Measurements from ENCODE around the gene FBXL17. TPM values are rescaled to one million over a fixed set of nuclear protein-coding genes. Genes with fewer than 3 reads are reported as not detected.

FBXL17 gene
- total and polyA plus RNA-seq, 2 of the 13 experiments (the other 11 are each of a cell fraction or from before 2014, with no cell fraction given): 3.0 to 7.9 TPM

GRCh38 chr5:107936515-107936914, 445.4 kb downstream of the FBXL17 start (continued):
- peak; percentile 76 for TF ChIP-seq FOXA3 (CRISPR knock-in tag; IDR thresholded peaks at IDR 0.05)
- TF ChIP-seq ZNF773 (CRISPR knock-in tag; IDR thresholded peaks at IDR 0.05; ENCODE audit: borderline replicate concordance): no peak
- no peak for TF ChIP-seq ZBTB42 (CRISPR knock-in tag; IDR thresholded peaks at IDR 0.05)
- TF ChIP-seq TCF7 (IDR thresholded peaks at IDR 0.05; ENCODE audit: low read depth): no peak
- no peak for TF ChIP-seq FOXP1 (IDR thresholded peaks at IDR 0.05)
- peak; percentile 11; the same call in 1 of the 2 replicates for TF ChIP-seq FOXP1 (CRISPR knock-in tag; IDR thresholded peaks at IDR 0.05)
- TF ChIP-seq MAFG (CRISPR knock-in tag; IDR thresholded peaks at IDR 0.05): no peak
- 0 out of 2 replicates have a peak, but pooled peaks have one; percentile 38 for TF ChIP-seq GATAD2A (CRISPR knock-in tag; IDR thresholded peaks at IDR 0.05)
- TF ChIP-seq ZNF17 (CRISPR knock-in tag; IDR thresholded peaks at IDR 0.05): no peak
- no peak for TF ChIP-seq FLYWCH1 (CRISPR knock-in tag; IDR thresholded peaks at IDR 0.05)
- no peak for TF ChIP-seq POLR2AphosphoS5 (IDR thresholded peaks at IDR 0.05; ENCODE audit: low read depth, low read length)
- TF ChIP-seq NR2F2 (IDR thresholded peaks at IDR 0.05; ENCODE audit: borderline replicate concordance, low read depth): peak; percentile 64; the same call in 1 of the 2 replicates
- TF ChIP-seq U2AF2 (IDR thresholded peaks at IDR 0.05; ENCODE audit: low read depth, low read length): no peak
- TF ChIP-seq HOXA5 (CRISPR knock-in tag; IDR thresholded peaks at IDR 0.05): no peak
- no peak for TF ChIP-seq ZNF841 (CRISPR knock-in tag; IDR thresholded peaks at IDR 0.05; ENCODE audit: borderline replicate concordance)
- no peak for TF ChIP-seq E2F1 (CRISPR knock-in tag; IDR thresholded peaks at IDR 0.05)
- TF ChIP-seq, protein P1, sequence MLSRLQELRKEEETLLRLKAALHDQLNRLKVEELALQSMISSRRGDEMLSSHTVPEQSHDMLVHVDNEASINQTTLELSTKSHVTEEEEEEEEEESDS (CRISPR knock-in tag; IDR thresholded peaks at IDR 0.05; ENCODE audit: borderline replicate concordance): no peak
- 0 out of 2 replicates have a peak, but pooled peaks have one; percentile 8 for TF ChIP-seq HNF4A (CRISPR knock-in tag; IDR thresholded peaks at IDR 0.05)
- no peak for TF ChIP-seq ZNF556 (CRISPR knock-in tag; IDR thresholded peaks at IDR 0.05; ENCODE audit: borderline replicate concordance)
- TF ChIP-seq ZFP90 (CRISPR knock-in tag; IDR thresholded peaks at IDR 0.05; ENCODE audit: borderline replicate concordance): no peak
- TF ChIP-seq ATF4 (CRISPR knock-in tag; IDR thresholded peaks at IDR 0.05): no peak
- TF ChIP-seq TOE1 (CRISPR knock-in tag; IDR thresholded peaks at IDR 0.05): no peak
- peak; percentile 22; the same call in 1 of the 2 replicates for TF ChIP-seq ZMYM4 (CRISPR knock-in tag; IDR thresholded peaks at IDR 0.05)
- no peak for TF ChIP-seq FOXA1 (IDR thresholded peaks at IDR 0.05)
- TF ChIP-seq FOXA1 (CRISPR knock-in tag; IDR thresholded peaks at IDR 0.05): peak; percentile 58; the same call in 1 of the 2 replicates
- 0 out of 4 replicates have a peak, but pooled peaks of 1 of the 2 experiments have one; percentile 16 for TF ChIP-seq EP300 (IDR thresholded peaks at IDR 0.05; ENCODE audit: low read depth in 2 of 2, low read length in 2 of 2)
- TF ChIP-seq EP300 (CRISPR knock-in tag; IDR thresholded peaks at IDR 0.05; ENCODE audit: borderline replicate concordance): no peak
- TF ChIP-seq KDM5B (CRISPR knock-in tag; IDR thresholded peaks at IDR 0.05; ENCODE audit: borderline replicate concordance): no peak
